Activated naive CD4-positive, alpha-beta T cell treated with anti-CD3 and anti-CD28 coated beads, Interleukin-2, amount 10 ng/mL, durations not matched to agents 7 days and 5 days (primary cell): ENCODE results near the gene TMEM108.

Experiments
- CTCF ChIA-PET: fragments of 350-600 bp; sonication (Branson Sonifier 250); formaldehyde crosslinking; loops from one replicate; lab custom pipeline; 2021; ENCODE audit warnings: antibody characterized with exemption; lab: Charles Lee
- DNase-seq: peaks from one replicate; pipeline ENCODE4 v3.0.0-alpha.2; 2020
- H3K27ac Mint-ChIP-seq: one replicate; pipeline ENCODE4 v1.8.0; 2021; ENCODE audit warnings: mild to moderate bottlenecking, moderate library complexity, mixed read lengths
- H3K27me3 Mint-ChIP-seq: one replicate; pipeline ENCODE4 v1.8.0; 2021; ENCODE audit warnings: mild to moderate bottlenecking, mixed read lengths
- H3K36me3 Mint-ChIP-seq: one replicate; pipeline ENCODE4 v1.8.0; 2021; ENCODE audit warnings: mixed read lengths
- H3K4me1 Mint-ChIP-seq: one replicate; pipeline ENCODE4 v1.8.0; 2021; ENCODE audit warnings: mixed read lengths
- H3K4me3 Mint-ChIP-seq: one replicate; pipeline ENCODE4 v1.8.0; 2021; ENCODE audit warnings: mild to moderate bottlenecking, moderate library complexity, mixed read lengths
- H3K9me3 Mint-ChIP-seq: one replicate; pipeline ENCODE4 v1.8.0; 2021; ENCODE audit warnings: mixed read lengths

The TMEM108 gene

DNA sequence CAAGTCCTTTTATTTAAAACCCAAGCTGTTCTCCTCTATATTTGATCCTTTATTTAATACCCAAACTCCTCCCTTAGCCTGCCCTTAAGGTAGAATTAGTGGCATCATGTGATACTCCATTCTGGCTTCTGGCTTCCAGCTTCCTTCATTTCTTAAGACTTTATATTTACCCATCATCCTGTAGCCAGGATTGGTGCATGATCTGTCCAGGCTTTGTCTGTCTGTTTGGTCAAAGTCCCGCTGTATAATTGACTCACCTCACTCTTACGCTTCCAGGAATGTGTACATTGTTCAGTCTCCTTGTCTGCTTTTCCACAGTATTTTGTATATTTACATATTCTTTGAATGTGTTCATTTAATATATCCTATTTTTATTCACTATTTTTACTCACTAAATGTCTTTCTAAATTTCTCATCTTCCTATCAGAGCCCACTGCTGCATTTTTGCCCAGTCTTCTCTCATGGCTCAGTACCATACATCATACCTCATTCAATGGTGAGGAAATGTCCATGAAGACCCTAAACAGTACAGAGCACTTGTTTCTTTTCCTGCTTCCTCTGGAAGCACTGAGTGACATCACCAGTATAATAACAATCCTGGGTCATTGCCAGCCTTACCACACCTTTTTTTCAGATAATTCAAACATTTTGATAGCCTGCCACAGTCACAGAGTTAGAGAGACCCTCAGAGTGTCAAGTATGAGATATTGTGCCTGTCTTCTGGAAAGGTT is 31.5 kb downstream of the TMEM108 start:
- Mint-ChIP-seq H3K4me1 (no peaks in the 10 kb centered on the region), H3K27ac (no peak overlapping the region), H3K9me3 (no peaks in the 10 kb centered on the region), H3K36me3 (no peaks in the 10 kb centered on the region), H3K4me3 (no peak overlapping the region), H3K27me3 (peaks cover 8% of the 10 kb centered on the region)
- no peak for DNase-seq
- CTCF ChIA-PET = no interaction called here

DNA sequence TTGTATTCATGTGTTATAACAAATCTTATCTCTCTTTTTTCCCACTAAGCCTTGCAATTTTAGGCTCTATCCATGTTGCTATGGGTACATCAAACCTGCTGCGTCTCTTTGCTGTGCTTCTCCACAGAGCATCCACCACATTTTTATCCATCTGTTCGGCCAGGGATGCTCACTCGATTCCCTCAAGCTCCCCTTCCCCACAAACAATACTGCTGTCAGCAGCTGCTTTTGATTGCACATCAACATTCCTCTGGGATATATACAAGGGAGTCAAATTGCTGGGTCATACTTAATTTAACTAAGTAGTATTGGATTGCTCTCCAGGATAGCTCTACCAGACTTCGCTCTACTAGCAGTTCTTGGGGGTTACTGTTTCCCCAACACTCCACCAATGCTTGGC is 36.8 kb downstream of the TMEM108 start:
- no peaks in the 10 kb centered on the region for H3K4me1 Mint-ChIP-seq
- CTCF ChIA-PET = no interaction called here
- no peak for DNase-seq
- H3K4me3 Mint-ChIP-seq = no peak overlapping the region
- H3K9me3 Mint-ChIP-seq = no peaks in the 10 kb centered on the region
- no peak overlapping the region for H3K27ac Mint-ChIP-seq
- peaks cover 4% of the 10 kb centered on the region for H3K27me3 Mint-ChIP-seq
- H3K36me3 Mint-ChIP-seq = no peaks in the 10 kb centered on the region

- Mint-ChIP-seq H3K4me3 (no peak overlapping the region), H3K9me3 (no peaks in the 10 kb centered on the region), H3K36me3 (no peaks in the 10 kb centered on the region), H3K27me3 (no peaks in the 10 kb centered on the region), H3K4me1 (no peaks in the 10 kb centered on the region), H3K27ac (no peak overlapping the region)
- CTCF ChIA-PET = no interaction called here
- no peak for DNase-seq
Measured at GRCh38 chr3:133077688-133078087, 39.5 kb downstream of the TMEM108 start.

DNA sequence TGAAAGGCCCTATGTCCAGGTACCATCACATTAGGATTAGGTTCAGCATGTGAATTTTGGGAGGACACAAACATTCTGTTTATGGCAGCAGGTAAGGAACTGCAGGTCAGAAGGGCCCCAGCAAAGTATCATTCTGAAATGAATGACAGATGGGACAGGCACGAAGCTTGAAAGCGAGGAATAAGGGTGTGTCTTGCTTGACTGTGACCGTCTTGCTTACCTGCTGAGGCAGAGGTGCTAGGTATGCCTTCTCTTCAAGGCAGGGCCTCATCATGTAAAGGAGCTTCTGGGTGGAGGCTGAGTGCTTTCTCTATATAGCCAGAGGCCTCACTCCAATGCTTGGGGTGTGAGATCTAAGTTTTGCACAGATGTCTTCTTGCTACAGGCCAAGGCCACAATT is 41.4 kb downstream of the TMEM108 start:
- no peak overlapping the region for H3K27ac Mint-ChIP-seq
- H3K9me3 Mint-ChIP-seq = no peaks in the 10 kb centered on the region
- no peak for DNase-seq
- H3K27me3 Mint-ChIP-seq = no peaks in the 10 kb centered on the region
- H3K4me1 Mint-ChIP-seq = no peaks in the 10 kb centered on the region
- CTCF ChIA-PET = no interaction called here
- H3K36me3 Mint-ChIP-seq = no peaks in the 10 kb centered on the region
- no peak overlapping the region for H3K4me3 Mint-ChIP-seq

- Mint-ChIP-seq H3K4me3 (no peak overlapping the region), H3K36me3 (no peaks in the 10 kb centered on the region), H3K27me3 (no peaks in the 10 kb centered on the region), H3K27ac (no peak overlapping the region), H3K4me1 (no peaks in the 10 kb centered on the region), H3K9me3 (no peaks in the 10 kb centered on the region)
- CTCF ChIA-PET = no interaction called here
- no peak for DNase-seq
Measured at GRCh38 chr3:133081016-133081415, 42.8 kb downstream of the TMEM108 start.

- H3K27me3 Mint-ChIP-seq = no peaks in the 10 kb centered on the region
- CTCF ChIA-PET = no interaction called here
- DNase-seq = no peak
Measured at GRCh38 chr3:133083395-133083794, 45.2 kb downstream of the TMEM108 start.

GRCh38 chr3:133089906-133090485 is 51.8 kb downstream of the TMEM108 start:
- no peaks in the 10 kb centered on the region for H3K4me1 Mint-ChIP-seq
- H3K9me3 Mint-ChIP-seq = no peaks in the 10 kb centered on the region
- CTCF ChIA-PET = no interaction called here

More at GRCh38 chr3:133083395-133083794, 45.2 kb downstream of the TMEM108 start:
- no peak overlapping the region for H3K27ac Mint-ChIP-seq
- H3K4me3 Mint-ChIP-seq = no peak overlapping the region
- H3K9me3 Mint-ChIP-seq = no peaks in the 10 kb centered on the region
- H3K36me3 Mint-ChIP-seq = no peaks in the 10 kb centered on the region
- no peaks in the 10 kb centered on the region for H3K4me1 Mint-ChIP-seq

GRCh38 chr3:133092681-133093080 is 54.5 kb downstream of the TMEM108 start:
- H3K27me3 Mint-ChIP-seq = no peaks in the 10 kb centered on the region
- no peak overlapping the region for H3K27ac Mint-ChIP-seq
- no peak overlapping the region for H3K4me3 Mint-ChIP-seq
- H3K9me3 Mint-ChIP-seq = no peaks in the 10 kb centered on the region
- DNase-seq = no peak
- H3K36me3 Mint-ChIP-seq = no peaks in the 10 kb centered on the region
- CTCF ChIA-PET = no interaction called here
- no peaks in the 10 kb centered on the region for H3K4me1 Mint-ChIP-seq

More at GRCh38 chr3:133089906-133090485, 51.8 kb downstream of the TMEM108 start:
- Mint-ChIP-seq H3K27ac (no peak overlapping the region), H3K36me3 (no peaks in the 10 kb centered on the region), H3K4me3 (no peak overlapping the region), H3K27me3 (no peaks in the 10 kb centered on the region)
- no peak for DNase-seq

GRCh38 chr3:133093366-133093765 is 55.2 kb downstream of the TMEM108 start:
- Mint-ChIP-seq H3K4me3 (no peak overlapping the region), H3K27me3 (no peaks in the 10 kb centered on the region), H3K4me1 (no peaks in the 10 kb centered on the region), H3K27ac (no peak overlapping the region), H3K9me3 (no peaks in the 10 kb centered on the region), H3K36me3 (no peaks in the 10 kb centered on the region)
- CTCF ChIA-PET = no interaction called here
- no peak for DNase-seq

GRCh38 chr3:133096900-133097613 is 58.9 kb downstream of the TMEM108 start:
- CTCF ChIA-PET = no interaction called here

GRCh38 chr3:133103706-133104105 is 65.5 kb downstream of the TMEM108 start:
- H3K4me1 Mint-ChIP-seq = no peaks in the 10 kb centered on the region
- H3K36me3 Mint-ChIP-seq = no peaks in the 10 kb centered on the region
- no peaks in the 10 kb centered on the region for H3K9me3 Mint-ChIP-seq
- H3K27me3 Mint-ChIP-seq = peaks cover 7% of the 10 kb centered on the region
- DNase-seq = no peak
- CTCF ChIA-PET = no interaction called here
- no peak overlapping the region for H3K4me3 Mint-ChIP-seq
- no peak overlapping the region for H3K27ac Mint-ChIP-seq

More at GRCh38 chr3:133096900-133097613, 58.9 kb downstream of the TMEM108 start:
- no peaks in the 10 kb centered on the region for H3K4me1 Mint-ChIP-seq
- no peak for DNase-seq
- no peak overlapping the region for H3K4me3 Mint-ChIP-seq
- no peaks in the 10 kb centered on the region for H3K36me3 Mint-ChIP-seq
- H3K27me3 Mint-ChIP-seq = peaks cover 3% of the 10 kb centered on the region
- no peak overlapping the region for H3K27ac Mint-ChIP-seq
- H3K9me3 Mint-ChIP-seq = no peaks in the 10 kb centered on the region

DNA sequence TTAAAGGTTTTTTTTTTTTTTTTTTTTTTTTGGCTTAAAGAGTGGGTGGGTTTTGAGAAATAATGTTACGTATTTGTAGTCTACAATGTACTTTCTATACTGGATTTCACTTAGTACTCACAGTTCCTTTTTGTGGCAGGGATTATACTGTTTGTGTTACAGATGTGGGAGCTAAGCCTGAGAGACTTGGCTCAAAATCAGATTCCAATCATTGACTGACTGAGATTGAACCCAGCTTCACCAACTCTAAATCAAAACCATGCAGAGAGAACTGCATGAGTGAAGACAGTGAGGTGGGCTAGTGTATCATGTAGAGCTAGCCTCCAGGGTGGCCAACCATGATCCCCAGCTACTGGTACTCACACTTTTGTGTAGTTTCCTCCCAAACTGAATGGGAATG is 68.0 kb downstream of the TMEM108 start:
- CTCF ChIA-PET = interaction anchor here (1.3 kb wide), 1 partner anchor 87 kb away, joined by 5 read pairs; no protein-coding TSS in a partner anchor
- Mint-ChIP-seq H3K4me3 (no peak overlapping the region), H3K4me1 (no peaks in the 10 kb centered on the region), H3K27ac (no peak overlapping the region), H3K27me3 (peaks cover 4% of the 10 kb centered on the region), H3K36me3 (no peaks in the 10 kb centered on the region), H3K9me3 (no peaks in the 10 kb centered on the region)
- no peak for DNase-seq

DNA sequence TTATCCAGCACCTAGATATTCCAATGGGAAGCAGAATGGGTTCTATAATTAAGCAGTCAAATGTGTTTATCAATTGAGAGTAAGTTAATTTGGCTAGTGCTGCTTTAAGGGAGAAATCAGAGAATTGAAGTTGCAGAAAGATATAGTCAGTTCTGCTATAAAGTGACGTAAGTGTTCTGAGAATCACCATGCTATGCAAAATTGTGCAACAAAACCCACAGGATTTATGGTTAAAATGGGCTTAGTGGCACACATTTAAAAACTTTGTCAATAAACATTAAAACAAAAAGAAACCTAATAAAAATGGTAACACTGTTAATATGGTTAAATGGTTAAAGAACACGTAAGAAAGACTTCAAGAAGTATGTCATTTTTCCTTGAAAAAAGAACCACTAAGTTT is 74.5 kb downstream of the TMEM108 start:
- no peak overlapping the region for H3K4me3 Mint-ChIP-seq
- no peak for DNase-seq
- H3K27me3 Mint-ChIP-seq = no peaks in the 10 kb centered on the region
- H3K27ac Mint-ChIP-seq = no peak overlapping the region
- H3K36me3 Mint-ChIP-seq = no peaks in the 10 kb centered on the region
- no peaks in the 10 kb centered on the region for H3K9me3 Mint-ChIP-seq
- H3K4me1 Mint-ChIP-seq = no peaks in the 10 kb centered on the region
- CTCF ChIA-PET = no interaction called here

DNA sequence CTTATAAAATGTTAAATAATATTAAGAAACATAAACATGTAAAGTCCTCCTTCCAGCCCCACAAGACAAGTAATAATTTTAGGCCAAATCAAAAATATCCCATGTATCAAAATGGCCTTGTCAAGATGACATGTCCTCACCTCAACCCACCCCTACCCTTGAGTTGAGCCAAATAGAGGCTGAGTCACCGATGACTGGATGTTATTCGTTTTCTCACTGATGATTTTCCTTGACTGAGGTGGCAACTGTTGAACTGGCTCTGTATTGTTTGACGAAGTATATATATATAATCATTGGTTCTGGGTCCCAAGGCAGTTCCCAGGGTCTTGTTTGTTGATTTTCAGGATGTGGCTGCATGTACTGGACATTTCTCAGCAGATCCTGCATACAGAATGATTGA is 75.3 kb downstream of the TMEM108 start:
- no peak for DNase-seq
- Mint-ChIP-seq H3K27ac (no peak overlapping the region), H3K36me3 (no peaks in the 10 kb centered on the region), H3K27me3 (no peaks in the 10 kb centered on the region), H3K9me3 (no peaks in the 10 kb centered on the region), H3K4me1 (no peaks in the 10 kb centered on the region), H3K4me3 (no peak overlapping the region)
- CTCF ChIA-PET = no interaction called here
